ENCODE results near the gene ZNF223. TPM values are rescaled to one million over a fixed set of nuclear protein-coding genes. Genes with fewer than 3 reads are reported as not detected.
A peak's percentile ranks its signal among the peaks of the same experiment; 100 is the strongest.

ZNF223 gene
- total and polyA plus RNA-seq, 10 of the 15 experiments (the other 5 are each of a cell fraction or from before 2014, with no cell fraction given) = 0.05 to 3.7 (median 0.14) TPM; not detected in 4

- 0 out of 2 replicates have a peak, but pooled peaks have one; percentile 17 for TF ChIP-seq MLLT1 (IDR thresholded peaks at IDR 0.05)
- TF ChIP-seq ZNF24 (IDR thresholded peaks at IDR 0.05) = no peak
- TF ChIP-seq MAX (IDR thresholded peaks at IDR 0.05; ENCODE audit: low read depth, low read length) = no peak
- peak; percentile 19; the same call in 1 of the 2 replicates for TF ChIP-seq ATF7 (IDR thresholded peaks at IDR 0.05; ENCODE audit: low read depth)
- no peak for TF ChIP-seq FOS (IDR thresholded peaks at IDR 0.05; ENCODE audit: borderline replicate concordance, extremely low read depth, insufficient read length)
- peak; percentile 40 for TF ChIP-seq SMAD1 (IDR thresholded peaks at IDR 0.05; ENCODE audit: low read depth, partially characterized antibody)
- no peak for TF ChIP-seq CREM (IDR thresholded peaks at IDR 0.05; ENCODE audit: low read depth)
- no peak for TF ChIP-seq SUZ12 (IDR thresholded peaks at IDR 0.05; ENCODE audit: unreplicated experiment)
- no peak for TF ChIP-seq MEF2A (IDR thresholded peaks at IDR 0.05; ENCODE audit: insufficient read depth, low read depth, low read length)
- no peak for TF ChIP-seq SMAD5 (IDR thresholded peaks at IDR 0.05; ENCODE audit: low read depth)
- no peak for TF ChIP-seq EGR1 (IDR thresholded peaks at IDR 0.05; ENCODE audit: borderline replicate concordance in 1 of 2, low read depth in 2 of 2, low read length in 2 of 2)
- no peak for TF ChIP-seq TCF7 (IDR thresholded peaks at IDR 0.05; ENCODE audit: borderline replicate concordance)
- TF ChIP-seq NR2C2 (IDR thresholded peaks at IDR 0.05; ENCODE audit: borderline replicate concordance, control insufficient read depth, insufficient read length, low read depth) = no peak
- no peak for TF ChIP-seq ZNF207 (IDR thresholded peaks at IDR 0.05; ENCODE audit: borderline replicate concordance)
- no peak for TF ChIP-seq MYC (IDR thresholded peaks at IDR 0.05; ENCODE audit: insufficient read depth, insufficient read length, insufficient replicate concordance, low read length, severe bottlenecking)
- TF ChIP-seq GATAD2B (conservative IDR thresholded peaks at IDR 0.05; ENCODE audit: low read depth) = peak; percentile 66; the same call in 1 of the 2 replicates
- TF ChIP-seq ZNF687 (IDR thresholded peaks at IDR 0.05) = no peak
- TF ChIP-seq FOXK2 (IDR thresholded peaks at IDR 0.05) = no peak
- TF ChIP-seq RAD21 (IDR thresholded peaks at IDR 0.05; ENCODE audit: insufficient read depth, low read depth, low read length) = no peak
- no peak for TF ChIP-seq PML (IDR thresholded peaks at IDR 0.05; ENCODE audit: low read length)
- no peak for TF ChIP-seq JUND (IDR thresholded peaks at IDR 0.05; ENCODE audit: low read depth, low read length)
- TF ChIP-seq CTCF (IDR thresholded peaks at IDR 0.05 in 2 of 3, conservative IDR thresholded peaks at IDR 0.05 in 1 of 3; ENCODE audit: control insufficient read depth in 2 of 3, extremely low read depth in 1 of 3, insufficient read depth in 1 of 3, low read depth in 3 of 3, low read length in 3 of 3) = no peak
- peak; percentile 26; the same call in 1 of the 3 replicates for TF ChIP-seq POU2F2 (IDR thresholded peaks at IDR 0.05; ENCODE audit: borderline replicate concordance, low read depth, low read length)
These were observed at the start of gene ZNF223 (continued) for GRCh38 chr19:44051650-44052402.
